IMR-90 (cell line): ENCODE data around the gene C1orf105. TPM values are rescaled to one million over a fixed set of nuclear protein-coding genes. Genes with fewer than 3 reads are reported as not detected.

Experiments used
- ATAC-seq: fragments of 200-7000 bp; cut with Tn5 transposase; 2 replicates; pipeline ENCODE4 v1.9.1; 2020; ENCODE audit warnings: low read depth, mild to moderate bottlenecking, moderate library complexity
- BruUV-seq: library from RNA; stranded (reverse); fragments of 400-500 nt; replicated peaks from 2 replicates; lab custom pipeline; 2021; lab: Mats Ljungman, UMichigan
- CTCF ChIA-PET: fragments of 300-600 bp; formaldehyde crosslinking; extraction: SDS; loops from one replicate; lab custom pipeline; 2021; ENCODE audit warnings: antibody characterized with exemption; lab: Yijun Ruan, JAX
- POLR2A ChIA-PET: fragments of 300-600 bp; sonication (Branson Sonifier 250); formaldehyde crosslinking; loops from one replicate; lab custom pipeline; 2022; ENCODE audit warnings: antibody characterized with exemption; ENCODE audit not compliant: unreplicated experiment; lab: Charles Lee
- DNase-seq: peaks from one replicate; pipeline ENCODE4 v3.0.0; 2013
- H2AFZ ChIP-seq: replicated peaks from 2 replicates; pipeline ENCODE3; 2013; ENCODE audit warnings: low read length, mild to moderate bottlenecking; ENCODE audit not compliant: poor library complexity
- H2AK5ac ChIP-seq: 2 replicates; pipeline ENCODE4 v1.6.1; 2013; ENCODE audit warnings: low read depth, low read length, inconsistent platforms
- H2AK9ac ChIP-seq: replicated peaks from 2 replicates; pipeline ENCODE3; 2013; ENCODE audit warnings: mild to moderate bottlenecking, low read depth, low read length, moderate library complexity; ENCODE audit not compliant: poor library complexity
- H2BK120ac ChIP-seq: 2 replicates; pipeline ENCODE4 v1.6.1; 2013; ENCODE audit warnings: low read depth, low read length, inconsistent platforms
- H2BK15ac ChIP-seq: 3 replicates; pipeline ENCODE4 v1.6.1; 2013; ENCODE audit warnings: low read depth, low read length, inconsistent platforms
- H2BK20ac ChIP-seq: 2 replicates; pipeline ENCODE4 v1.6.1; 2013; ENCODE audit warnings: low read depth, mild to moderate bottlenecking, inconsistent platforms, low read length, moderate library complexity
- H2BK5ac ChIP-seq: 2 replicates; pipeline ENCODE4 v1.6.1; 2013; ENCODE audit warnings: mild to moderate bottlenecking, low read depth, low read length, inconsistent platforms; ENCODE audit not compliant: poor library complexity, severe bottlenecking
- H3K14ac ChIP-seq: replicated peaks from 2 replicates; pipeline ENCODE4 v1.6.1; 2013; ENCODE audit warnings: low read depth, low read length, inconsistent platforms
- H3K18ac ChIP-seq: 2 replicates; pipeline ENCODE4 v1.6.1; 2013; ENCODE audit warnings: low read depth, low read length, control low read depth
- H3K23ac ChIP-seq: 2 replicates; pipeline ENCODE4 v1.6.1; 2013; ENCODE audit warnings: low read depth, low read length, inconsistent platforms
- H3K27ac ChIP-seq: 2 replicates; pipeline ENCODE4 v1.5.1; 2013; ENCODE audit warnings: mild to moderate bottlenecking, control low read depth, low read length; ENCODE audit not compliant: insufficient read depth
- H3K27me3 ChIP-seq: 2 replicates; pipeline ENCODE4 v1.6.1; 2013; ENCODE audit warnings: low read length; ENCODE audit not compliant: control insufficient read depth, insufficient read depth
- H3K36me3 ChIP-seq: 2 replicates; pipeline ENCODE4 v1.6.1; 2013; ENCODE audit warnings: low read length, mixed read lengths; ENCODE audit not compliant: control insufficient read depth, insufficient read depth
- H3K4ac ChIP-seq: 2 replicates; pipeline ENCODE4 v1.6.1; 2013; ENCODE audit warnings: low read depth, low read length, inconsistent platforms
- H3K4me1 ChIP-seq: 2 replicates; pipeline ENCODE4 v1.6.1; 2013; ENCODE audit warnings: low read length, mixed read lengths; ENCODE audit not compliant: control insufficient read depth, insufficient read depth
- H3K4me2 ChIP-seq: 2 replicates; pipeline ENCODE4 v1.6.1; 2013; ENCODE audit warnings: low read depth, mild to moderate bottlenecking, control low read depth, low read length, moderate library complexity
- H3K4me3 ChIP-seq: 2 replicates; pipeline ENCODE4 v1.5.1; 2013; ENCODE audit warnings: low read depth, mild to moderate bottlenecking, control low read depth, low read length, moderate library complexity; ENCODE audit not compliant: insufficient read depth
- H3K56ac ChIP-seq: 2 replicates; pipeline ENCODE4 v1.6.1; 2013; ENCODE audit warnings: low read length, inconsistent platforms; ENCODE audit not compliant: insufficient read depth; ENCODE audit errors: extremely low read depth
- H3K79me1 ChIP-seq, 2 experiments: 2 replicates each; pipeline ENCODE4 v1.6.1; 2013; ENCODE audit warnings: low read length in 2 of 2, inconsistent platforms in 1 of 2, low read depth in 1 of 2
- H3K9ac ChIP-seq: 2 replicates; pipeline ENCODE4 v1.6.1; 2013; ENCODE audit warnings: low read depth, low read length, control low read depth
- H3K9me1 ChIP-seq: 2 replicates; pipeline ENCODE4 v1.6.1; 2013; ENCODE audit warnings: low read length, inconsistent platforms; ENCODE audit not compliant: insufficient read depth
- H3K9me3 ChIP-seq: 2 replicates; pipeline ENCODE4 v1.6.1; 2013; ENCODE audit warnings: low read length; ENCODE audit not compliant: control insufficient read depth, insufficient read depth
- H4K20me1 ChIP-seq: 2 replicates; pipeline ENCODE4 v1.6.1; 2013; ENCODE audit warnings: low read length, inconsistent platforms; ENCODE audit not compliant: insufficient read depth
- H4K5ac ChIP-seq: 2 replicates; pipeline ENCODE4 v1.6.1; 2013; ENCODE audit warnings: mild to moderate bottlenecking, low read depth, low read length, control low read depth
- H4K8ac ChIP-seq, 2 experiments: 2 replicates each; pipeline ENCODE4 v1.6.1; 2013; ENCODE audit warnings: low read depth in 2 of 2, low read length in 2 of 2, control low read depth in 1 of 2, inconsistent platforms in 1 of 2
- H4K91ac ChIP-seq: 2 replicates; pipeline ENCODE4 v1.6.1; 2013; ENCODE audit warnings: low read depth, low read length, inconsistent platforms; ENCODE audit not compliant: insufficient read depth
- BHLHE40 ChIP-seq: fragments of 150-350 bp; IDR thresholded peaks from 2 replicates; pipeline ENCODE4 v1.6.1; 2016; ENCODE audit warnings: mild to moderate bottlenecking, low read depth, low read length
- CEBPB ChIP-seq: IDR thresholded peaks from 2 replicates; pipeline ENCODE4 v1.6.1; 2012; ENCODE audit warnings: low read depth, low read length, improper control_type of control experiment
- CHD1 ChIP-seq: IDR thresholded peaks from 2 replicates; pipeline ENCODE4 v1.6.1; 2012; ENCODE audit warnings: low read depth, low read length, improper control_type of control experiment
- FOS ChIP-seq: fragments of 150-350 bp; IDR thresholded peaks from 2 replicates; pipeline ENCODE4 v1.6.1; 2016; ENCODE audit warnings: low read depth, low read length
- MAFK ChIP-seq: IDR thresholded peaks from 2 replicates; pipeline ENCODE4 v1.6.1; 2012; ENCODE audit warnings: low read depth, low read length, improper control_type of control experiment
- MAZ ChIP-seq: IDR thresholded peaks from 2 replicates; pipeline ENCODE4 v1.6.1; 2012; ENCODE audit warnings: low read depth, mild to moderate bottlenecking, low read length, improper control_type of control experiment, moderate library complexity, borderline replicate concordance
- MXI1 ChIP-seq: IDR thresholded peaks from 2 replicates; pipeline ENCODE4 v1.6.1; 2012; ENCODE audit warnings: low read depth, mild to moderate bottlenecking, low read length, moderate library complexity, borderline replicate concordance
- NFE2L2 ChIP-seq: fragments of 150-350 bp; IDR thresholded peaks from 2 replicates; pipeline ENCODE4 v1.6.1; 2016; ENCODE audit warnings: low read depth, mild to moderate bottlenecking, low read length
- POLR2A ChIP-seq: IDR thresholded peaks from 2 replicates; pipeline ENCODE4 v1.6.1; 2012; ENCODE audit warnings: mild to moderate bottlenecking, low read depth, low read length
- RAD21 ChIP-seq: IDR thresholded peaks from 2 replicates; pipeline ENCODE4 v1.6.1; 2012; ENCODE audit warnings: low read length, improper control_type of control experiment
- RCOR1 ChIP-seq: IDR thresholded peaks from 2 replicates; pipeline ENCODE4 v1.6.1; 2012; ENCODE audit warnings: mild to moderate bottlenecking, low read length, improper control_type of control experiment; ENCODE audit not compliant: insufficient replicate concordance
- RFX5 ChIP-seq: IDR thresholded peaks from 2 replicates; pipeline ENCODE4 v1.8.0; 2012; ENCODE audit warnings: low read depth, mild to moderate bottlenecking, low read length, moderate library complexity
- SMC3 ChIP-seq: fragments of 150-350 bp; IDR thresholded peaks from 2 replicates; pipeline ENCODE4 v1.6.1; 2016; ENCODE audit warnings: low read depth, mild to moderate bottlenecking, antibody characterized with exemption, low read length, moderate library complexity
- USF2 ChIP-seq: fragments of 150-350 bp; IDR thresholded peaks from 2 replicates; pipeline ENCODE4 v1.6.1; 2017; ENCODE audit warnings: mild to moderate bottlenecking, antibody characterized with exemption, low read length, low read depth
- WGBS, 2 experiments: methylation state at CpG; one replicate each; pipeline versions ENCODE4 v1.1.5 to v1.1.7; 2013; ENCODE audit warnings: missing lambda C conversion rate in 2 of 2; ENCODE audit not compliant: insufficient read length in 1 of 2; ENCODE audit errors: extremely low coverage in 2 of 2; 5-methylcytosine and 5-hydroxymethylcytosine counted together
- dilution Hi-C: fragments of 300-500 bp; cut with HindIII; formaldehyde crosslinking; loops from one replicate; pipeline ENCODE4 v1.14.3; 2018; ENCODE audit warnings: low sequenced_read_pairs; ENCODE audit not compliant: unreplicated experiment
- in situ Hi-C: fragments of 300-500 bp; cut with MboI; formaldehyde crosslinking; loops from 3 replicates; pipeline ENCODE4 v1.14.3; 2019; ENCODE audit warnings: low sequenced_read_pairs, inconsistent platforms, mixed read lengths
- intact Hi-C: fragments of 100-400 bp; cut with micrococcal nuclease; formaldehyde crosslinking; loops from 2 replicates; pipeline ENCODE4 v1.10.0; 2022
- polyA plus RNA-seq, 3 experiments: library from polyadenylated mRNA; depleted of rRNA; stranded (reverse); fragments of >200 nt; gene quantifications; 2 replicates each; pipeline ENCODE4 v1.2.3, GENCODE V29; 2012; ENCODE audit warnings: low replicate concordance in 1 of 3
- total RNA-seq: library from RNA; depleted of rRNA; stranded (reverse); fragments of >200 nt; gene quantifications from 2 replicates; pipeline ENCODE4 v1.2.3, GENCODE V29; 2012
- TF ChIP-seq, protein P1 (sequence below): conservative IDR thresholded peaks from 2 replicates; pipeline ENCODE4 v1.5.1; 2012; ENCODE audit warnings: mild to moderate bottlenecking, low read depth, low read length, improper control_type of control experiment
- TF ChIP-seq, protein P2 (sequence below): fragments of 150-350 bp; IDR thresholded peaks from 2 replicates; pipeline ENCODE4 v1.6.1; 2016; ENCODE audit warnings: low read depth, mild to moderate bottlenecking, low read length, moderate library complexity, borderline replicate concordance

Gene C1orf105
- total and polyA plus RNA-seq, 2 of the 4 experiments (the other 2 are of a cell fraction), result not detected

DNA sequence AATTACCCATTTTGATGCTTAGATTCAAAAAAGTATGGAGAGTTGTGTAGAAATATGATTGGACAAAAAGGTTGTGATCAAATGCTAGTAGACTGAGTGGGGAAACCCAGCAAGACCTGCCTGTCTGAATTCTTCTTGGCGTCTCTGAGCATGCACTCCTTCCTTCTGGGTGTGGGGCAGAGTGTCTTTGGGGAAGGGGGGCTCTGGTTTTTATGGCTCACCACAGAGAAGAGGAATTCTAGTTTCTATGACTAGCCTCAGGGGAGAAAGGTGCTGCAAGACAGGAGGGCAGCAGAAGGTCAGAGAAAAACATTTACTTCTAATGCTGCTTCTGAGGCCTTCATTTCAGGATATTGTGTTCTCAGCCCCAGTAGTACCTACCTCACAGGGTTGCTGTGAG, 57.3 kb downstream of the C1orf105 start:
- H3K23ac ChIP-seq, result no peak overlapping the region
- H3K9ac ChIP-seq, result no peak overlapping the region
- no TSS peak for BruUV-seq
- no peak overlapping the region for H2BK20ac ChIP-seq
- in situ Hi-C loops (no loop called here), dilution Hi-C loops (no loop called here), intact Hi-C loops (no loop called here)
- no peak overlapping the region for H2BK5ac ChIP-seq
- DNase-seq (no peak), ATAC-seq (no peak)
- WGBS, 2 experiments, result 100% methylated on average over 1 of the region's 1 CpG; no CpG with 5 or more reads in 1 of the 2 experiments
- H3K9me3 ChIP-seq, result no peaks in the 10 kb centered on the region
- H4K8ac ChIP-seq, result no peak overlapping the region
- no peaks in the 10 kb centered on the region for H4K20me1 ChIP-seq
- no peak overlapping the region for H4K5ac ChIP-seq
- no peak overlapping the region for H3K27ac ChIP-seq
- no peak overlapping the region for H3K4me2 ChIP-seq
- H3K27me3 ChIP-seq, result peaks cover 12% of the 10 kb centered on the region
- ChIA-PET CTCF (no interaction called here), POLR2A (no interaction called here)
- H3K4me1 ChIP-seq, result peaks cover 2% of the 10 kb centered on the region; the same call in 1 of the 2 replicates
- no peak overlapping the region for H3K14ac ChIP-seq
- no peak overlapping the region for H3K56ac ChIP-seq
- no peak overlapping the region for H2AK5ac ChIP-seq
- H2BK120ac ChIP-seq, result no peak overlapping the region
- no peak overlapping the region for H4K91ac ChIP-seq
- H3K18ac ChIP-seq, result no peak overlapping the region
- no peak overlapping the region for H2BK15ac ChIP-seq
- no peak overlapping the region for H2AFZ ChIP-seq
- H3K4ac ChIP-seq, result no peak overlapping the region
- no peaks in the 10 kb centered on the region for H3K36me3 ChIP-seq
- no peaks in the 10 kb centered on the region; the same call in 1 of the 2 replicates for H3K9me1 ChIP-seq
- H3K79me1 ChIP-seq, result no peaks in the 10 kb centered on the region
- no peak overlapping the region for H2AK9ac ChIP-seq
- no peak overlapping the region for H3K4me3 ChIP-seq
- TF ChIP-seq SMC3 (no peak), MXI1 (no peak), RFX5 (no peak), NFE2L2 (no peak), RAD21 (no peak), POLR2A (no peak), CHD1 (no peak), USF2 (no peak), BHLHE40 (no peak), FOS (no peak), CEBPB (no peak), RCOR1 (no peak), MAZ (no peak), MAFK (no peak)
- TF ChIP-seq, protein P1, sequence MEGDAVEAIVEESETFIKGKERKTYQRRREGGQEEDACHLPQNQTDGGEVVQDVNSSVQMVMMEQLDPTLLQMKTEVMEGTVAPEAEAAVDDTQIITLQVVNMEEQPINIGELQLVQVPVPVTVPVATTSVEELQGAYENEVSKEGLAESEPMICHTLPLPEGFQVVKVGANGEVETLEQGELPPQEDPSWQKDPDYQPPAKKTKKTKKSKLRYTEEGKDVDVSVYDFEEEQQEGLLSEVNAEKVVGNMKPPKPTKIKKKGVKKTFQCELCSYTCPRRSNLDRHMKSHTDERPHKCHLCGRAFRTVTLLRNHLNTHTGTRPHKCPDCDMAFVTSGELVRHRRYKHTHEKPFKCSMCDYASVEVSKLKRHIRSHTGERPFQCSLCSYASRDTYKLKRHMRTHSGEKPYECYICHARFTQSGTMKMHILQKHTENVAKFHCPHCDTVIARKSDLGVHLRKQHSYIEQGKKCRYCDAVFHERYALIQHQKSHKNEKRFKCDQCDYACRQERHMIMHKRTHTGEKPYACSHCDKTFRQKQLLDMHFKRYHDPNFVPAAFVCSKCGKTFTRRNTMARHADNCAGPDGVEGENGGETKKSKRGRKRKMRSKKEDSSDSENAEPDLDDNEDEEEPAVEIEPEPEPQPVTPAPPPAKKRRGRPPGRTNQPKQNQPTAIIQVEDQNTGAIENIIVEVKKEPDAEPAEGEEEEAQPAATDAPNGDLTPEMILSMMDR, result no peak
- TF ChIP-seq, protein P2, sequence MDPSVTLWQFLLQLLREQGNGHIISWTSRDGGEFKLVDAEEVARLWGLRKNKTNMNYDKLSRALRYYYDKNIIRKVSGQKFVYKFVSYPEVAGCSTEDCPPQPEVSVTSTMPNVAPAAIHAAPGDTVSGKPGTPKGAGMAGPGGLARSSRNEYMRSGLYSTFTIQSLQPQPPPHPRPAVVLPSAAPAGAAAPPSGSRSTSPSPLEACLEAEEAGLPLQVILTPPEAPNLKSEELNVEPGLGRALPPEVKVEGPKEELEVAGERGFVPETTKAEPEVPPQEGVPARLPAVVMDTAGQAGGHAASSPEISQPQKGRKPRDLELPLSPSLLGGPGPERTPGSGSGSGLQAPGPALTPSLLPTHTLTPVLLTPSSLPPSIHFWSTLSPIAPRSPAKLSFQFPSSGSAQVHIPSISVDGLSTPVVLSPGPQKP, result no peak
